Measurements from ENCODE around the gene MAPK14. TPM values are rescaled to one million over a fixed set of nuclear protein-coding genes. Genes with fewer than 3 reads are reported as not detected.
A peak's percentile ranks its signal among the peaks of the same experiment; 100 is the strongest.

MAPK14 gene
- total RNA-seq, 1 donor from 2014 or later = 65.0 TPM

DNA sequence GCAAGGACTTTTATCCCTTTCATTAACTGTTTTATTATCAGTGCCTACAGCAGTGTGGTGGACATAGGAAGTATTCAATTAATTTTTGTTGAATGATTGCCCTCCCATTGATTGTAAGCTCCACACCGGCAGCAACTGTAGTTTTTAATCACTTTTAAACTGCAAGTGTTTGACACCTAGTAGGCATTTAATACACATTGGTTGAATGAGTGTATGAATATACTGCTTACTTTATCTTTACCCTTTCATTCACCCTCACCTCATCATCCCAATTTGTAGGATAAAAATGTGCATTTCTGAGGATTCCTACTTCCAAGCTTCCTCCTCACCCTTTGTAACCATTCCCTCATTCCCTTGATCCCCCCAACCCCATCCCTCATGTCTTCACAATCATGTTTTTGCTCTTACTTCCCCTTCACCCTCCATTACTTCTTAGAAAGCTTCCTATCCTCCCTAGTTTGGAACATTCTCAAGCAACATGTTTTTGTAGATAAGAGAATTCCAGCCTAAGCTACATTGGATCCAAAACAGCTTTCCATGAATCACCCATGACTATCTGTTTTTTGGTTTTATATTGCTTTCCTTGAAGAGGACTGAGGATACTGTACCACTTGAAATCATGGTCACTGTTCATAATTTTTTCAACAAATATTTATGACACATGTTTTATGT is 2.2 kb upstream of the MAPK14 start:
- no peak overlapping the region for H2AFZ ChIP-seq (replicated peaks)
- H3K36me3 ChIP-seq = no peaks in the 10 kb centered on the region
- H3K9me3 ChIP-seq (ENCODE audit: low read depth) = no peaks in the 10 kb centered on the region
- peaks cover 14% of the 10 kb centered on the region for H3F3A ChIP-seq (ENCODE audit: low read depth)
- H3K27ac ChIP-seq = no peak overlapping the region
- peaks cover 22% of the 10 kb centered on the region for H3K27me3 ChIP-seq
- Mint-ChIP-seq H3K36me3 (peaks cover 1% of the 10 kb centered on the region), H3K9me3 (no peaks in the 10 kb centered on the region), H3K27me3 (ENCODE audit: insufficient read depth, low read depth) (peaks cover 7% of the 10 kb centered on the region), H3K4me3 (no peak overlapping the region), H3K27ac (no peak overlapping the region), H3K4me1 (peaks cover 21% of the 10 kb centered on the region)
- peaks cover 20% of the 10 kb centered on the region for H3K4me1 ChIP-seq
- H4K20me1 ChIP-seq (ENCODE audit: low read depth) = peaks cover 16% of the 10 kb centered on the region
- no peak overlapping the region for H3K9ac ChIP-seq
- peaks cover 26% of the 10 kb centered on the region for H3K79me2 ChIP-seq (ENCODE audit: low read depth)
- H3K4me2 ChIP-seq = no peak overlapping the region
- TF ChIP-seq, protein P1, sequence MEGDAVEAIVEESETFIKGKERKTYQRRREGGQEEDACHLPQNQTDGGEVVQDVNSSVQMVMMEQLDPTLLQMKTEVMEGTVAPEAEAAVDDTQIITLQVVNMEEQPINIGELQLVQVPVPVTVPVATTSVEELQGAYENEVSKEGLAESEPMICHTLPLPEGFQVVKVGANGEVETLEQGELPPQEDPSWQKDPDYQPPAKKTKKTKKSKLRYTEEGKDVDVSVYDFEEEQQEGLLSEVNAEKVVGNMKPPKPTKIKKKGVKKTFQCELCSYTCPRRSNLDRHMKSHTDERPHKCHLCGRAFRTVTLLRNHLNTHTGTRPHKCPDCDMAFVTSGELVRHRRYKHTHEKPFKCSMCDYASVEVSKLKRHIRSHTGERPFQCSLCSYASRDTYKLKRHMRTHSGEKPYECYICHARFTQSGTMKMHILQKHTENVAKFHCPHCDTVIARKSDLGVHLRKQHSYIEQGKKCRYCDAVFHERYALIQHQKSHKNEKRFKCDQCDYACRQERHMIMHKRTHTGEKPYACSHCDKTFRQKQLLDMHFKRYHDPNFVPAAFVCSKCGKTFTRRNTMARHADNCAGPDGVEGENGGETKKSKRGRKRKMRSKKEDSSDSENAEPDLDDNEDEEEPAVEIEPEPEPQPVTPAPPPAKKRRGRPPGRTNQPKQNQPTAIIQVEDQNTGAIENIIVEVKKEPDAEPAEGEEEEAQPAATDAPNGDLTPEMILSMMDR (IDR thresholded peaks at IDR 0.05) = no peak
- TF ChIP-seq EZH2 (IDR thresholded peaks at IDR 0.05) (no peak), EZH2phosphoT487 (IDR thresholded peaks at IDR 0.05) (no peak)
- no peak for DNase-seq (ENCODE audit: low spot score)
- no peak overlapping the region for H3K4me3 ChIP-seq

DNA sequence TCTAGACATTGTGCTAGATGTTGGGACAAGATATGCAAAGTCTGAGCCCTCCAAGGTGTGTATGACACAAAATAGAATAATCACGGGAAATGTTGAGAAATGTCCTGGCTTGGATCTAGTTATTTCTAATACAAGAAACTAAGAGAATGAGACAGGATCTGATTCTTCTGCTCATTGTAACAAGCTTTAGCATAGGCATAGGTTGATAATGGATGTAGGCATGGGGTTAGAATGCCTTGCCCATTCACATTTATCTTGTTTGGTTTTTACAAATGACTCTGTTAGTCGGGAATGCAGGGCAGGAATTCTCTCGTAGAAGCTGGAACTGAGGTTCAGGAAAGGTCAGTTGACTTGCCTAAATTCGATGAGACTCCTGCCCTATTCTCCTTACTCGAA is 1.7 kb upstream of the MAPK14 start:
- H3K4me2 ChIP-seq = no peak overlapping the region
- no peak overlapping the region for H3K4me3 Mint-ChIP-seq
- H3K4me1 ChIP-seq = peaks cover 20% of the 10 kb centered on the region
- peaks cover 21% of the 10 kb centered on the region for H4K20me1 ChIP-seq (ENCODE audit: low read depth)
- peak overlapping the region; percentile 11 for H2AFZ ChIP-seq (replicated peaks)
- peak; percentile 15 for DNase-seq (ENCODE audit: low spot score)
- no peak overlapping the region for H3K9ac ChIP-seq
- peaks cover 31% of the 10 kb centered on the region for H3K79me2 ChIP-seq (ENCODE audit: low read depth)
- peaks cover 24% of the 10 kb centered on the region for H3K4me1 Mint-ChIP-seq
- H3K9me3 ChIP-seq (ENCODE audit: low read depth) = no peaks in the 10 kb centered on the region
- TF ChIP-seq EZH2 (IDR thresholded peaks at IDR 0.05) (no peak), EZH2phosphoT487 (IDR thresholded peaks at IDR 0.05) (no peak)
- TF ChIP-seq, protein P1 (IDR thresholded peaks at IDR 0.05) = no peak
- H3K4me3 ChIP-seq = no peak overlapping the region
- peaks cover 14% of the 10 kb centered on the region for H3F3A ChIP-seq (ENCODE audit: low read depth)
- H3K27me3 ChIP-seq = peaks cover 22% of the 10 kb centered on the region
- H3K36me3 ChIP-seq = no peaks in the 10 kb centered on the region
- H3K27ac Mint-ChIP-seq = no peak overlapping the region
- H3K36me3 Mint-ChIP-seq = peaks cover 3% of the 10 kb centered on the region
- H3K27ac ChIP-seq = no peak overlapping the region
- no peaks in the 10 kb centered on the region for H3K9me3 Mint-ChIP-seq
- H3K27me3 Mint-ChIP-seq (ENCODE audit: insufficient read depth, low read depth) = peaks cover 7% of the 10 kb centered on the region

DNA sequence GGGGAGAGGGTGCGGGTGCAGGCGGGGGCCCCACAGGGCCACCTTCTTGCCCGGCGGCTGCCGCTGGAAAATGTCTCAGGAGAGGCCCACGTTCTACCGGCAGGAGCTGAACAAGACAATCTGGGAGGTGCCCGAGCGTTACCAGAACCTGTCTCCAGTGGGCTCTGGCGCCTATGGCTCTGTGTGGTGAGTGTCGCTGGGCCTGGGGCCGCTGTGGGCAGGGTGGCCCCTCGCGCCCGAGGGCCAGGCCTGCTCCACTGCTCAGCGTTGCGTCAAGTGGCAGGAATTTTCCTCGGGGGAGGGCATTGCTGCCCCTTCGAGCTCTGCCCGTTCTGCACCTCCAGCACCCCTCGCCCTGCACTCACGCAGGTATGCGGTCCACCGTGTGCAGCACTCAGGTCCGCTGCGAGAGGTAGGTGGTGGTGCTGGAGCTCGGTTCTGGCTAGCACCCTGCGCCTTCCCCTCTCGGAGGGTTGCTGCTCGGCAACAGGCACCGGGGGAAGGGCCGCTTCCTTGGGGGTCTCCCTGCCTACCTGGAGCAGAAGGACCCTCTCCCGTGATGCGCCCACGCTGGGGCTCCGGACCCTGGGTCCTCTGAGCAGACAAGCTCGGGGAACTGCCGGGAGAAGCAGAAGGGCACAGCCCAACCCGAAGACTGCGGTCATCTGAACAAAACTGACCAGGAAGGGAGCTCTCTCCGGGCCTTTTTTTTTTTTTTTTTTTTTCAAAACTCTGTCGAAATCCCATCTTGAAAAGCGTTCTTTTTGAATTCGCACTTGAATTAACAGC is 674 bp downstream of the MAPK14 start:
- Histone ChIP-seq H3K4me3 (peak overlapping the region; percentile 80), H2AFZ (replicated peaks) (peak overlapping the region; percentile 86), H4K20me1 (ENCODE audit: low read depth) (peaks cover 36% of the 10 kb centered on the region), H3K4me2 (peak overlapping the region; percentile 85), H3K9me3 (ENCODE audit: low read depth) (no peaks in the 10 kb centered on the region), H3F3A (ENCODE audit: low read depth) (peaks cover 14% of the 10 kb centered on the region), H3K79me2 (ENCODE audit: low read depth) (peaks cover 55% of the 10 kb centered on the region), H3K36me3 (no peaks in the 10 kb centered on the region), H3K27me3 (peaks cover 22% of the 10 kb centered on the region), H3K9ac (peak overlapping the region; percentile 91), H3K4me1 (peaks cover 20% of the 10 kb centered on the region), H3K27ac (peak overlapping the region; percentile 85)
- DNase-seq (ENCODE audit: low spot score) = no peak
- H3K27me3 Mint-ChIP-seq (ENCODE audit: insufficient read depth, low read depth) = peaks cover 7% of the 10 kb centered on the region
- H3K4me1 Mint-ChIP-seq = peaks cover 27% of the 10 kb centered on the region
- H3K9me3 Mint-ChIP-seq = no peaks in the 10 kb centered on the region
- no peak for TF ChIP-seq EZH2phosphoT487 (IDR thresholded peaks at IDR 0.05)
- peaks cover 8% of the 10 kb centered on the region for H3K36me3 Mint-ChIP-seq
- peak overlapping the region; percentile 99 for H3K4me3 Mint-ChIP-seq
- peak overlapping the region; percentile 99 for H3K27ac Mint-ChIP-seq

All from neural progenitor cell (in vitro differentiated cells).